Rectal smooth muscle tissue (tissue), 1 donor: Measurements from ENCODE around the gene SOCS2.
A peak's percentile ranks its signal among the peaks of the same experiment; 100 is the strongest.
"Not testable (repeated sequence)": the region's sequence is repeated elsewhere in the genome, so short reads cannot be mapped to it uniquely, and the experiment has no call there.

Experiments used
- H3K27ac ChIP-seq: one replicate; pipeline ENCODE4 v1.7.0; 2013; ENCODE audit warnings: low read depth, low read length, inconsistent platforms
- H3K27me3 ChIP-seq: one replicate; pipeline ENCODE4 v1.7.0; 2013; ENCODE audit warnings: low read length; ENCODE audit not compliant: control insufficient read depth, insufficient read depth
- H3K36me3 ChIP-seq: one replicate; pipeline ENCODE4 v1.7.0; 2013; ENCODE audit warnings: low read length; ENCODE audit not compliant: control insufficient read depth, insufficient read depth
- H3K4me1 ChIP-seq: one replicate; pipeline ENCODE4 v1.7.0; 2013; ENCODE audit warnings: low read length; ENCODE audit not compliant: control insufficient read depth, insufficient read depth
- H3K4me3 ChIP-seq: one replicate; pipeline ENCODE4 v1.7.0; 2013; ENCODE audit warnings: low read length
- H3K9ac ChIP-seq: one replicate; pipeline ENCODE4 v1.7.0; 2013; ENCODE audit warnings: low read length

The SOCS2 gene

DNA sequence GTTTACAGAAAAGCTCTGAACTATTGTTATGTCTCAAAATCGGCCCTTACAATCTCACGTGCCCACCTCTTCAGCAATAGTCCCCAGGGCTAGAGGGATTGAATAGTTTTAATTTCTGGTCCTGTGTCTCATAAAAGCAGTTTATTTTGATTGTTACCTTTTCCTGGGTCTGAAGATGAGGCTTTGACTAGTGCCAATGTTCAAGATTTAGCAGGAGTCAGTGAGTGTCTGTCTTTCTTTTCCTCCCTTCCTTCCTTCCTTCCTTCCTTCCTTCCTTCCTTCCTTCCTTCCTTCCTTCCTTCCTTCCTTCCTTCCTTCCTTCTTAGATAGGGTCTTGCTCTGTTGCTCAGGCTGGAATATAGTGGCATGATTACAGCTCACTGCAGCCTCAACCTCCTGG, 24.7 kb upstream of the SOCS2 start:
- no peaks in the 10 kb centered on the region for H3K27me3 ChIP-seq
- H3K4me3 ChIP-seq, result no peak overlapping the region
- H3K36me3 ChIP-seq, result peaks cover 3% of the 10 kb centered on the region
- H3K27ac ChIP-seq, result no peak overlapping the region
- H3K9ac ChIP-seq, result no peak overlapping the region
- no peaks in the 10 kb centered on the region for H3K4me1 ChIP-seq

DNA sequence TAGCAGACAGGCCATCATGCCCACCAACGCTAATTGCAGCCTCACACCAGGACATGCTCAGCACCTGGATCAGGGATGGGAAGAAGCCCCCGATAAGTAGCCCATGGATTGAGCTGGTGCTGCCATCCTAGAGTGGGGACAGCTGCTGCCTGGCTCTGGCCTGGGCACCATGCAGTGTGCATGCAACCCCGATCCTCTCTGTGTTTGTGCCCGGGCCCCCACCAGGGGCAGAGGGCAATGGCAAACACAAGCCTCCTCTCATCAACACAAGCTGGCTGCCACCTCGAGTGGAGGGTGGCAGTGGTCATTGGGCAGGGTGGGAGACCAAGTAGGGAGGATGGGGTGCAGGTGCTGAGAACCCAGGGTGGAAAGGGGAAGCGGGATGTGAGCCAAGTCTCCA, 23.3 kb upstream of the SOCS2 start:
- peaks cover 3% of the 10 kb centered on the region for H3K36me3 ChIP-seq
- H3K4me3 ChIP-seq, result no peak overlapping the region
- no peak overlapping the region for H3K27ac ChIP-seq
- no peak overlapping the region for H3K9ac ChIP-seq
- no peaks in the 10 kb centered on the region for H3K27me3 ChIP-seq
- no peaks in the 10 kb centered on the region for H3K4me1 ChIP-seq

DNA sequence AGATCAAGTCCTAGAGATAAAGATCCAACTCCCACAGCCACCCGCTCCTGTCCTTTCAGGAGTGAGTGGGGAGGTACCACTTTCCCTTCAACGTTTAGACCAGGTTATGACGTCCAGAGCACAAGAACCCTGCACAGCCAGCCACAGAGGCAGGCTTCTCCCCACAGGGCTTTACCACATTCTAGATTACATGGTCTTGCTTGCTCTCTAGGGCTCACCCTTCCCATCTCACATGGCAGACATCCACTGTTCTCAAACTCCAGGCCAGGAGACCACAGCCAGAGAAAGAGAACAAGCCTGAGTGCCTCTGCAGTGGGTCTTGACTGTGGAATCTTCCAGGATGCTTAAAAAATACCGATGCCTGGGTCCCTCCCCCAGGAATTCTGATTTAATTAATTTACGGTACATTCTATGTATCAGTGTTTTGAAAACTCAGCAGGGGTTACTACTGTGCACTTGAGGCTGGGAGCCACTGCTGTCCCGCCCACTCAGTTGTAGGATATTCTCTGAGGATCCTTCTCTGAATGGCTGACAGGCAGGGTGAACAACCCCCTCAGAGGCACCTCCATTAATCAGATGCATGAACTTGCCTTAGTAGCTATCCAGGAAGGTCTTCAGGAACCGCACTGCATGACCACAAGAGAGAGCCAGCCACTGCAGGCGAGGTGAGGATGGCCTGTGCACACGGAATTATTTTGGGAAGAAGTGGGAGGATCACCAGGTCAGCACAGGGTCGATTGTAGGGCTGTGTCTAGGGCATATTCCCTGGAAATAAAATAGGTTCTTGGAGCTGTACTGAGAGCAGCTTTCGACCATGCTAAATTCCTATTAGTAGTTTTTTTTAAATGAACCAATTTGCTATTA, 21.5 kb upstream of the SOCS2 start:
- no peak overlapping the region for H3K27ac ChIP-seq
- H3K27me3 ChIP-seq, result no peaks in the 10 kb centered on the region
- no peak overlapping the region for H3K4me3 ChIP-seq
- no peaks in the 10 kb centered on the region for H3K36me3 ChIP-seq
- H3K9ac ChIP-seq, result no peak overlapping the region
- H3K4me1 ChIP-seq, result no peaks in the 10 kb centered on the region

GRCh38 chr12:93552427-93552826, 20.0 kb upstream of the SOCS2 start:
- H3K4me1 ChIP-seq, result no peaks in the 10 kb centered on the region
- no peaks in the 10 kb centered on the region for H3K36me3 ChIP-seq
- no peak overlapping the region for H3K9ac ChIP-seq
- no peak overlapping the region for H3K4me3 ChIP-seq
- no peak overlapping the region for H3K27ac ChIP-seq
- H3K27me3 ChIP-seq, result no peaks in the 10 kb centered on the region

DNA sequence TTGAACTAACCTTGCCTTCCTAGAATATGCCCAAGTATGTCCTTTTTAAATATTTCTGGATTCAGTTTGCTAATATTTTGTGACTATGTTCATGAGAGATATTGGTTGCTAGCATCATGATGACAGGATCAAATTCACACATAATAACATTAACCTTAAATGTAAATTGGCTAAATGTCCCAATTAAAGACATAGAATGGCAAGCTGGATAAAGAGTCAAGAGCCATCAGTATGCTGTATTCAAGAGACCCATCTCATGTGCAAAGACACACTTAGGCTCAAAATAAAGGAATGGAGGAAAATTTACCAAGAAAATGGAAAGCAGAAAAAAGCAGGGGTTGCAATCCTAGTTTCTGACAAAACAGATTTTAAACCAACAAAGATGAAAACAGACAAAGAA, 14.6 kb upstream of the SOCS2 start:
- H3K36me3 ChIP-seq, H3K4me3 ChIP-seq, H3K27ac ChIP-seq, H3K9ac ChIP-seq, H3K27me3 ChIP-seq, H3K4me1 ChIP-seq: not testable (repeated sequence)

DNA sequence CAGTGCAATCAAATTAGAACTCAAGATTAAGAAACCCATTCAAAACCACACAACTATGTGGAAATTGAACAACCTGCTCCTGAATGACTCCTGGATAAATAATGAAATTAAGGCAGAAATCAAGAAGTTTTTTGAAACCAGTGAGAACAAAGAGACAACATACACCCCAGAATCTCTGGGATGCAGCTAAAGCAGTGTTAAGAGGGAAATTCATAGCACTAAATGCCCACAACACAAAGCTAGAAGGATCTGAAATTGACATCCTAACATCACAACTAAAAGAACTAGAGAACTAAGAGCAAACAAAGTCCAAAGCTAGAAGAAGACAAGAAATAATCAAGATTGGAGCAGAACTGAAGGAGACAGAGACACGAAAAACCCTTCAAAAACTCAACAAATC, 13.8 kb upstream of the SOCS2 start:
- not testable (repeated sequence) for H3K36me3 ChIP-seq, H3K4me1 ChIP-seq, H3K27me3 ChIP-seq, H3K9ac ChIP-seq, H3K4me3 ChIP-seq, H3K27ac ChIP-seq

GRCh38 chr12:93563807-93564538, 8.5 kb upstream of the SOCS2 start:
- H3K27ac ChIP-seq, result no peak overlapping the region
- no peaks in the 10 kb centered on the region for H3K4me1 ChIP-seq
- no peaks in the 10 kb centered on the region for H3K36me3 ChIP-seq
- H3K4me3 ChIP-seq, result no peak overlapping the region
- H3K9ac ChIP-seq, result no peak overlapping the region
- H3K27me3 ChIP-seq, result no peaks in the 10 kb centered on the region

GRCh38 chr12:93565760-93566159, 6.7 kb upstream of the SOCS2 start:
- Histone ChIP-seq H3K4me3 (no peak overlapping the region), H3K36me3 (no peaks in the 10 kb centered on the region)

DNA sequence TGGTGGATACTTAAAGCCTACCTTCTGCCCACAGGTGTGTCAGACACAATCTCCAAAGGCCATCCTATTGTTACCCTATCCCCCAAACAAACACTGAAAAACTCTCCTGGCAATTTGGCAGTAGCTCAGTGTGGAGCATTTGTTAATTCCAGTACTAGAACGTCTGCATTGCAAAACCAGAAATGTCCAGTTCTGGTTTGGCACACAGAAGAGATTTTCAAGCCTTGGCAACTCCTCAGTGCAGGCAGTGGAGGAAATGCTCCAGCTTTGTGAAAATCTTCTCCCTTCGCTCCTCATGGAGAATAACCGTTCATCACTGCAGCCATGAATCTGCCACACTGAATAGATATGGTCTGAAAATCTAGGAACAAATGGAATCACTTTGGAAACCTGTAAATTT, 5.3 kb upstream of the SOCS2 start:
- Histone ChIP-seq H3K4me3 (no peak overlapping the region), H3K36me3 (no peaks in the 10 kb centered on the region), H3K27ac (no peak overlapping the region), H3K9ac (no peak overlapping the region), H3K27me3 (no peaks in the 10 kb centered on the region), H3K4me1 (no peaks in the 10 kb centered on the region)

More at GRCh38 chr12:93565760-93566159, 6.7 kb upstream of the SOCS2 start:
- Histone ChIP-seq H3K9ac (no peak overlapping the region), H3K27ac (no peak overlapping the region), H3K4me1 (no peaks in the 10 kb centered on the region), H3K27me3 (no peaks in the 10 kb centered on the region)

DNA sequence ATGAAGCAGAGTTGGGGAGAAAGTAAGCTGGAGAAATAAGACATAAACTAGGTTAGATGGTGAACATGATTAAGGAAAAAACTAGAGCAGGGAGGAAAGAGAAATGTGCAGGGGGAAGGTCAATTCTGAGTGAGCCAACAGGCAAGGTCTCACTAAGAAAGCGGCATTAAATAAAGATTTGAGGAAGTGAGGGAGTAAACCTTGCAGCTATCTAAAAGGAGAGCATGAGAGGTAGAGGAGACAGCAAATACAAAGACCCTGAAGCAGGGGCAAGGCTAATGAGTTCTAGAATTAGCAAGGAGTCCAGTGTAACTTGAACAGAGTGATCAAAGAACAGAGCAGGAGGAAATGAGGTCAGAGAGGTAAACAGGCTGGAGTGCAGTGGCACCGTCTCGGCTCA, 4.4 kb upstream of the SOCS2 start:
- Histone ChIP-seq H3K9ac (no peak overlapping the region), H3K27me3 (no peaks in the 10 kb centered on the region), H3K27ac (no peak overlapping the region), H3K36me3 (no peaks in the 10 kb centered on the region), H3K4me1 (no peaks in the 10 kb centered on the region), H3K4me3 (no peak overlapping the region)

- Histone ChIP-seq H3K4me1 (no peaks in the 10 kb centered on the region), H3K36me3 (no peaks in the 10 kb centered on the region), H3K9ac (no peak overlapping the region), H3K4me3 (peak overlapping the region; percentile 85), H3K27ac (no peak overlapping the region), H3K27me3 (no peaks in the 10 kb centered on the region)
These were observed 3.2 kb upstream of the SOCS2 start for GRCh38 chr12:93569301-93569655.

- peak overlapping the region; percentile 95 for H3K27ac ChIP-seq
- H3K9ac ChIP-seq, result peak overlapping the region; percentile 19
- peak overlapping the region; percentile 85 for H3K4me3 ChIP-seq
- H3K27me3 ChIP-seq, result no peaks in the 10 kb centered on the region
- H3K4me1 ChIP-seq, result no peaks in the 10 kb centered on the region
- H3K36me3 ChIP-seq, result no peaks in the 10 kb centered on the region
These were observed 2.6 kb upstream of the SOCS2 start for GRCh38 chr12:93569656-93570551.
